Gastroesophageal sphincter (tissue), 4 donors: ENCODE data around the gene CEP112. TPM values are rescaled to one million over a fixed set of nuclear protein-coding genes. Genes with fewer than 3 reads are reported as not detected.

ENCODE experiments used
- ATAC-seq: fragments of 150-250 bp; one replicate; pipeline ENCODE4 v1.9.1; 2016; ENCODE audit warnings: mild to moderate bottlenecking, moderate library complexity
- H3K27ac ChIP-seq, 4 donors: fragments of 200-600 bp; sonication (generic) in 3 of 4; 1 replicate in 3 of 4; 2 replicates in 1 of 4; pipeline ENCODE4 v1.5.1; 2016 to 2019
- H3K27me3 ChIP-seq: fragments of 200-600 bp; sonication (generic); one replicate; pipeline ENCODE4 v1.5.1; 2019
- H3K36me3 ChIP-seq, 2 donors: fragments of 200-600 bp; sonication (generic); one replicate each; pipeline ENCODE4 v1.5.1; 2019; ENCODE audit warnings: control low read depth in 1 of 2
- H3K4me1 ChIP-seq, 3 donors: fragments of 200-600 bp; sonication (generic); 1 replicate in 2 of 3; 2 replicates in 1 of 3; pipeline ENCODE4 v1.5.1; 2016 to 2019; ENCODE audit warnings: control low read depth in 2 of 3
- H3K4me3 ChIP-seq, 2 donors: fragments of 200-600 bp; sonication (generic); one replicate each; pipeline ENCODE4 v1.5.1; 2019; ENCODE audit warnings: mild to moderate bottlenecking in 1 of 2, moderate library complexity in 1 of 2
- H3K9me3 ChIP-seq, 3 donors: fragments of 200-600 bp; sonication (generic); one replicate each; pipeline ENCODE4 v1.5.1; 2017 to 2019; ENCODE audit warnings: control low read depth in 2 of 3
- CTCF ChIP-seq, 4 experiments: fragments of 200-600 bp in 2 of 4; fragments of 450-650 bp in 2 of 4; sonication (generic) in 1 of 4; IDR thresholded peaks; one replicate each; pipeline ENCODE4 v1.5.1; 2017 to 2019; ENCODE audit warnings: antibody characterized with exemption in 4 of 4, mild to moderate bottlenecking in 2 of 4, moderate library complexity in 2 of 4
- EP300 ChIP-seq: sonication (generic); formaldehyde crosslinking; IDR thresholded peaks from one replicate; pipeline ENCODE4 v1.6.1; 2017; ENCODE audit warnings: antibody characterized with exemption, mild to moderate bottlenecking
- POLR2A ChIP-seq, 2 donors: fragments of 450-650 bp; IDR thresholded peaks; one replicate each; pipeline ENCODE4 v1.6.1; 2017; ENCODE audit warnings: antibody characterized with exemption in 2 of 2, mild to moderate bottlenecking in 2 of 2, moderate library complexity in 1 of 2
- POLR2AphosphoS5 ChIP-seq: sonication (generic); formaldehyde crosslinking; IDR thresholded peaks from one replicate; pipeline ENCODE4 v1.6.1; 2017; ENCODE audit warnings: antibody characterized with exemption
- WGBS, 2 donors: methylation state at CpG; one replicate each; pipeline ENCODE4 v1.1.5; 2018; ENCODE audit warnings: low coverage in 1 of 2; 5-methylcytosine and 5-hydroxymethylcytosine counted together
- total RNA-seq, 4 donors: library from RNA; depleted of rRNA; stranded (reverse); fragments of >200 nt; gene quantifications; one replicate each; pipeline ENCODE4 v1.1.0, GENCODE V29; 2016

The CEP112 gene
- 10 to 100 TPM; 21.9 to 38.2 (median 27.0) TPM for total RNA-seq

- H3K27me3 ChIP-seq: no peaks in the 10 kb centered on the region
- no peaks in the 10 kb centered on the region for H3K36me3 ChIP-seq
- WGBS, 2 donors: no CpG with 5 or more reads among the region's 83 CpGs
- H3K4me1 ChIP-seq: peaks cover 0 to 33% (median 14%) of the 10 kb centered on the region in 3 donors
- TF ChIP-seq POLR2A (IDR thresholded peaks at IDR 0.05) (no peak), CTCF (IDR thresholded peaks at IDR 0.05) (peak in 2 of 4 experiments; percentile 11 to 37), POLR2AphosphoS5 (peak; percentile 12)
- peak; percentile 86 for ATAC-seq
- H3K27ac ChIP-seq: peak within 1 kb of the TSS; percentile 1 to 90 (median 81)
- H3K9me3 ChIP-seq: no peaks in the 10 kb centered on the region
- peak within 1 kb of the TSS; percentile 65 to 92 for H3K4me3 ChIP-seq
Measured at GRCh38 chr17:66191593-66192377, at the start of gene CEP112. Gene CEP112, minus strand, starts transcription at chr17:66192133.

- Histone ChIP-seq H3K27ac (no peak overlapping the region), H3K36me3 (no peaks in the 10 kb centered on the region), H3K4me1 (no peaks in the 10 kb centered on the region), H3K27me3 (no peaks in the 10 kb centered on the region), H3K4me3 (no peak overlapping the region), H3K9me3 (no peaks in the 10 kb centered on the region)
- no peak for ATAC-seq
- 70 to 75% methylated on average over 3 of the region's 3 CpGs for WGBS, 2 donors
- no peak for TF ChIP-seq CTCF (IDR thresholded peaks at IDR 0.05)
Measured at GRCh38 chr17:66240630-66241029, 48.7 kb upstream of the CEP112 start.

- no peak for TF ChIP-seq EP300
- TF ChIP-seq POLR2A (IDR thresholded peaks at IDR 0.05): no peak
- TF ChIP-seq POLR2AphosphoS5: no peak
Measured at GRCh38 chr17:66240013-66240412, 48.1 kb upstream of the CEP112 start.

GRCh38 chr17:66235377-66235994 lies 43.6 kb upstream of the CEP112 start:
- no peak overlapping the region for H3K4me3 ChIP-seq
- WGBS, 2 donors: 87 to 92% methylated on average over 3 of the region's 3 CpGs
- no peak for ATAC-seq

More at GRCh38 chr17:66240013-66240412, 48.1 kb upstream of the CEP112 start:
- H3K27ac ChIP-seq: no peak overlapping the region
- 83 to 92% methylated on average over 6 of the region's 6 CpGs for WGBS, 2 donors
- no peaks in the 10 kb centered on the region for H3K4me1 ChIP-seq
- H3K36me3 ChIP-seq: no peaks in the 10 kb centered on the region
- no peaks in the 10 kb centered on the region for H3K9me3 ChIP-seq
- no peaks in the 10 kb centered on the region for H3K27me3 ChIP-seq
- no peak for ATAC-seq
- H3K4me3 ChIP-seq: no peak overlapping the region

GRCh38 chr17:66234611-66235010 lies 42.7 kb upstream of the CEP112 start:
- H3K9me3 ChIP-seq: no peaks in the 10 kb centered on the region
- no peak overlapping the region for H3K4me3 ChIP-seq
- no peak for TF ChIP-seq EP300
- TF ChIP-seq POLR2A (IDR thresholded peaks at IDR 0.05): no peak
- TF ChIP-seq CTCF (IDR thresholded peaks at IDR 0.05): no peak
- H3K36me3 ChIP-seq: no peaks in the 10 kb centered on the region
- H3K27ac ChIP-seq: no peak overlapping the region
- no peaks in the 10 kb centered on the region for H3K4me1 ChIP-seq
- ATAC-seq: no peak
- no peaks in the 10 kb centered on the region for H3K27me3 ChIP-seq
- 53 to 96% methylated on average over 2 to 3 of the region's 3 CpGs for WGBS, 2 donors

More at GRCh38 chr17:66235377-66235994, 43.6 kb upstream of the CEP112 start:
- Histone ChIP-seq H3K9me3 (no peaks in the 10 kb centered on the region), H3K36me3 (no peaks in the 10 kb centered on the region), H3K27ac (no peak overlapping the region), H3K4me1 (no peaks in the 10 kb centered on the region), H3K27me3 (no peaks in the 10 kb centered on the region)
- TF ChIP-seq POLR2AphosphoS5 (no peak), CTCF (IDR thresholded peaks at IDR 0.05) (no peak), EP300 (no peak), POLR2A (IDR thresholded peaks at IDR 0.05) (no peak)
